Pulmonary artery endothelial cell (primary cell): ENCODE results near the gene C11orf58. TPM values are rescaled to one million over a fixed set of nuclear protein-coding genes. Genes with fewer than 3 reads are reported as not detected.

Source experiments
- DNase-seq: peaks from one replicate; pipeline ENCODE4 v3.0.0-alpha.2; 2011; ENCODE audit warnings: low read depth, low spot score
- total RNA-seq: library from RNA; depleted of rRNA; stranded (reverse); fragments of >200 nt; gene quantifications from 2 replicates; pipeline ENCODE4 v1.2.3, GENCODE V29; 2014

The C11orf58 gene
- total RNA-seq, 1 donor from 2014 or later = 194 TPM

- no peak for DNase-seq
Observed at GRCh38 chr11:16767957-16768356, 29.5 kb downstream of the C11orf58 start.

- no peak for DNase-seq
Observed at GRCh38 chr11:16769386-16769785, 30.9 kb downstream of the C11orf58 start.

DNA sequence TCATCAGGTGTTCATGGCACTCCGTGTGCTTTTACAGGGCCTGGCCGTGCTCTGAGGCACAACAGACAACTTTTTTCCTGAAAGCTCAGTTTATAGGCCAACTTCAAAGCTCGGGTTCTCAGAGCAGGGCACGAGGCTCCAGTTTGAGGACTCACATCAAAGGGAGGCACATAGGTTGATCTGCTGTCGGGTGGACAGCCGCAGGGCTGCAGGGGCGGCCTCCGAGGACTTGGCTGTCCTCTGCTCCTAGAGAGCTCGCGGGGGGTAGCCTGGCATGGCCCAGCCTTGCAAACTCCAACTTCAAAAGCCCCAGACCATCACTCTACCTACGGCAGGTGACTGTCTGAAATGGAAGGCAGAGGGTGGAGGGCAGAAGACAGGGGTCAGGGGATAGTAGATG, 31.6 kb downstream of the C11orf58 start:
- DNase-seq = no peak

GRCh38 chr11:16771350-16772140, 33.1 kb downstream of the C11orf58 start:
- DNase-seq = no peak

DNA sequence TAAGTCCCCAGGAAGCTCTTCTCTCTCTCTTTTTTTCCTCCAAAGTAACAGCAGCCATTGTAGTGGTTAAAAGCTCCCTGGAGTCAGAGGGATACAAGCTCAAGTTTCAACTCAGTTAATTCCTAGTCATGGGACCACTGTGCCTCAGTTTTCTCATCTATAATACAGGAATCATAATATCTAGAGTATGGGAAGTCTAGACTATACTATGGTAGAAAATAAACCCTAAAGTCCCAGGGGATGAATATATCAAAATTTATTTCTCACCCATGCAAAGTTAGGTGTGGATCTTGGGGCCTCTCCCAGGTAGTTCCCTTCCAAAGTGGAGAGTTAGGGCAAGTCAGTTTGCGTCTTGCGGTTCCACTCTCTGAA, 33.7 kb downstream of the C11orf58 start:
- no peak for DNase-seq

DNA sequence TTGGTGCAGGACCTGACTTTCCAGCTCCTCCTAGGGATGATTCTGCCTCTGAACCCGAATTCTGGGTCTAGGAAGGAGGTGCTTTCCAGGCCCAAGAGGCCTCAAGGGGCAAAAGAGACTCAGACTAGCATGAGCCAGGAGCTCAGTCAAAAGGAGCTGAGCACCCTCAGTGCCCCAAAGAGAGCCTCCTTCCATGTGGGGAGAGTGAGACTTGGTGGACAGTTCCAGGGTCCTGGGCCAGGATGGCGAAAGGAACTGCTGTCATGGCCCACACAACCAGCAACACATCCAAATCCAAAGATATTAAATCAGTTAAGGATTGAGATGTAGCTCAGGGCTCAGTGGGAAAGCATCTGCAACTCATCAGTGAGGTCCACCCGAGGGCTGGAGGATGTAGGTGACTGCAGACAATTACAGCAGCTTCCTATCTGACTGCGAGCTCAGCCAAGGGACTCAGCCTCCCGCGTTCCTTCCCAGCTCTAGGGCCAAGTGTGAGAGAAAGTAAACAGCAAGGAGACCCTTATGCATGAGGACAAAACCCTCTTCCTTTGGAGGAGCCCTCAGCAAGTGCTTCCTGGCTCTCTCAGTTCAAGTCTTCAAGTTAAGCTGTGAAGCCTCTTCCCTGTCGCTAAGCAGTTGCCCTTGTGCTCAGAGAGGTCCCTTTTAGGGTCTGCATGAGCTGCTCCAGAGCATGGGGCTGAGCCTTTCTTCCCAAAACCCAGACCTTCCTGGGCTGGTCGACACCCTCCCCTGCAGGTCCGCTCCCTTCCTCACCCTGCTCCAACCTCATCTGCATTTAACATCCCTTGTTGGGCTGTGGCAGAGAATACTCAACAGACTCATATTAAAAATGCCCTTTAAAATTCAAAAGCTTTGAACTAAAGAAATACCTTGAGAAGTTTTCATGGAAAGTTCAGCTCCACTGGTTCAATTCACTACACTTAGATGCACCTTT, 35.8 kb downstream of the C11orf58 start:
- DNase-seq = no peak

GRCh38 chr11:16774936-16775613, 36.6 kb downstream of the C11orf58 start:
- DNase-seq = no peak

DNA sequence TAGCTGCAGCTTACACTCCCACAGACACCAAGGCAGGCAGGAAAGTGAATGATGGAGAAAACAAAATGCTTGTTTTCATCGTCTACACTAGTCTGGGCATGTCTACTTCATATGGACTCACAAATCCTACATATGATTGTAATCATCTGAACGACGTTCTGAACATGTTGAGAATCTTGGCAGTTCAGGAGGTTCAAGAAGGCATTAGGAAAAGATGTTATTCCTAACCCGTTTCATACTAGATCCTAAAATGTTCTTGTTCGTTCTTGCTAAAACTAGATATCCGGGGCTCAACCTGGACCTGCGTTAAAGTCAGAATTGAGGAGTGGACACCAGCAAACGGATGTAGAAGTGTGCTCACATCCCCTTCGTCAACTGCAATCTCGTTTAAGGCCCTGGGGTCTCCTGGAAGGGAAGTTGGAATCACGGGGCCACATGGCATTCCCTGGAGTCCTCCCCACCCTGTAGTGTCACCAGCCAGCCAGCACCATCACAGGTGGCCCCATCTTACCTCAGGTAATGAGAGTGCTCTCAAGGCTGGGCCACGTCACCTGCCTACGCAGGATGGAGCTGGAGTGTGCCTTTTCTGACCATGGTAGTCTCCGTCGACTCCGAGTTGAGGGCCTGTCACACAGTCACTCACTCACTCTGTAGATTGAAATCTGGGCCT, 37.3 kb downstream of the C11orf58 start:
- no peak for DNase-seq

- DNase-seq = no peak
Observed at GRCh38 chr11:16776711-16777612, 38.5 kb downstream of the C11orf58 start.

- no peak for DNase-seq
Observed at GRCh38 chr11:16777613-16777975, 39.1 kb downstream of the C11orf58 start.

DNA sequence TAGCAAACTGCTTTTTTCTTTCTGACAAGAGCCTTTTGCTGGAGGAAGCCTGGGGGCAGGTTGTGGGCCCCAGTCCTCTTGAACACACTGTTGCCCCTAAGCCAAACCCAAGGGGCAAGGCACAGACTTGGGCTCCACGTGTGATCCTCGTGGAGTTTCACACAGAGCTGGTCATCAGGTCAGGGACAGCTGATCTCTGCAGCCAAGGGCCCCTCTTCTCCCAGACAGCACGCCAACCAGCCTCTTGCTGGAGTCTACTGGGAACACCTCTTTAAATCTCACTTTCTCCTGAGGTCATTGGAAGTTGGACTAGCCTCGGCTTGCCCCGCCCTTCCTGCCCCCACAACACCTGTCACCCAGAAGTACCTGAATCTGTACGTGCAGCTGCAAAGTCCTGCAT, 39.8 kb downstream of the C11orf58 start:
- no peak for DNase-seq

DNA sequence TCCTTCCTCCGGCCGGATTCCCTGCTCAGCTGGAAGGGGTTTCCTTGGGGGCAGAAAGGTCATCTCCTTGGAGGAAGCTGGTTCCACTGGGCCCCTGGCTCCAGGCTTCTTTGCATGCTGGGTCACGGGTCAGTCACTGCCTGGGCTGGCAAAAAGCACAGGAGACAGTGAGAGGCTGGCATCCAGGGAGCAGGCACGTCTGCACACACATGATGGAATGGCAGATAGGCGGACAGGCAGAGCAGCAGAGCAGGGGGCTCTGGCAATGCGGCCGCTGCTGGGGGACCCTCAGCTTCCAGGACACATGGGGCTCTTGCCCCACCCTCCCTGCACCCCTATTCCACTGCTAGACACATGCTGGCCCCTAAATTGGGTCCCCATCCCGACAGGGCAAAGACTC, 40.4 kb downstream of the C11orf58 start:
- no peak for DNase-seq

- DNase-seq = no peak
Observed at GRCh38 chr11:16779436-16779835, 41.0 kb downstream of the C11orf58 start.

GRCh38 chr11:16780146-16780545, 41.7 kb downstream of the C11orf58 start:
- DNase-seq = no peak

DNA sequence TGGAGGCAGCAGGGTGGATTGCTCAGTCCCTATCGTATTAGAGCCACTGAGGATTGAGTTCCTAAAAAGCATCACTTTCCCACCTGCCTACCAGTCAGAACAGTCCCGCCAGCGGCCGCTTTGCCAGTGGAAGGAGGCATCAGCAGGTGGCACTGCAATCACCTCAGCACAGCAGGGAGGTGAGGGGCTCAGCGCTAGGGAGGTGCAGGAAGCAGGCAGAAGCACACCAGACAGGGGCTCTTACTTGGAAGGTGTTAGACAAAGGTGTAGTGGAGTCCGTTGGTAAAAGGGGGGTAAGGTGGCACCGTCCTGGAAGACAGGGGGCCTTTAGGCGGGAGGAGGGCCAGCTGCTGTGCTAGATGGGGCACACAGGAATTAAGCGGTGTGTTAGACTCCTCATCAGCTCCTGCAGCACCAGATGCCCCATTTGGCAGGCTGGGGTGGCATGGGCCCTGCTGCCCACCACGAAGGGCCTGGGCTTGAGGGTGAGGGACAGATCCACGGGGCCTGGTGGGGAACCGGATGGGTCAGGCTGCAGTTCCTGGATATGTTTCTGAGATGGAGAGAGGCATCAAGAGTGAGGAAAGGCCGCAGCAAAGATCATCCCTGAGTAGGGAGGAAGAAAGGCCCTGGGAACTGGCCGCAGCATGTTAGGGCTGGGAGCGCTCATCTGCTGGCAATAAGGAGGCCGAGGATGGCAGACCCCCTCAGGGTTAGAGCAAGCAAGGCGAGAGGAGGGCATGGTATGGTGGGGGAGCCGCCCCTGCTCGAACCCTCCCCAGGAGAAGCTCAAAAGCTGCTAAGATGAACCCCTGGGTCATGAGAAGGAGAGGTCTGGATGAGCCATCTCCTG, 42.5 kb downstream of the C11orf58 start:
- DNase-seq = no peak

- DNase-seq = no peak
Observed at GRCh38 chr11:16781936-16782919, 43.8 kb downstream of the C11orf58 start.

- DNase-seq = no peak
Observed at GRCh38 chr11:16783321-16783801, 44.9 kb downstream of the C11orf58 start.

DNA sequence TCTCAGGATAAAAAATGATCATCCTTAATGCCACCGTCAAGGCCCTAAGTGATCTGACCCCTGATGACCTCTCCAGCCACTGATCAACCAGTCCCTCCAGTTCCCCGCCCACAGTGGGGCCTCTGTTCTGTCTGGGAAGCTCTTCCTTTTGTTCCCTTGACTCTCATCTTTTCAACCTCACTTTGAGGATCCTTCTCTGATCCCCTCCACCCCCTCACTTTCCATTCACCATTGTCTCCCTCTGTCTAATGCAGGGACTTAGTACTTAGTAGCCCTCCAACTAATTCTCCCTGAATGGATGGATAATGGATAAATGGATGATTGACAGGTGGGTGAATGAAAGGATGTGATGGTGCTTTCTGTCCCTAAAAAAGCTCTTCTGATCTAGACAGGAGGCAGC, 45.6 kb downstream of the C11orf58 start:
- DNase-seq = no peak
